Nephron progenitor cell (in vitro differentiated cells): ENCODE results near the gene USP5.

Experiments
- DNase-seq: peaks from one replicate; pipeline ENCODE4 v3.0.0; 2021
- H3K27ac Mint-ChIP-seq: 2 replicates; pipeline ENCODE4 v1.8.0; 2021; ENCODE audit warnings: mild to moderate bottlenecking, moderate library complexity, mixed read lengths
- H3K27me3 Mint-ChIP-seq: 2 replicates; pipeline ENCODE4 v1.8.0; 2021; ENCODE audit warnings: mild to moderate bottlenecking, low read depth, mixed read lengths; ENCODE audit not compliant: poor library complexity
- H3K36me3 Mint-ChIP-seq: 2 replicates; pipeline ENCODE4 v1.8.0; 2021; ENCODE audit warnings: low read depth, mixed read lengths
- H3K4me1 Mint-ChIP-seq: 2 replicates; pipeline ENCODE4 v1.8.0; 2021; ENCODE audit warnings: mixed read lengths
- H3K4me3 Mint-ChIP-seq: 2 replicates; pipeline ENCODE4 v1.8.0; 2021; ENCODE audit warnings: mild to moderate bottlenecking, moderate library complexity, mixed read lengths
- H3K9me3 Mint-ChIP-seq: 2 replicates; pipeline ENCODE4 v1.8.0; 2021; ENCODE audit warnings: mild to moderate bottlenecking, moderate library complexity, mixed read lengths
- CTCF ChIP-seq: fragments of 200-600 bp; sonication (generic); IDR thresholded peaks from 2 replicates; pipeline ENCODE4 v1.5.0; 2021; ENCODE audit warnings: antibody characterized with exemption

The USP5 gene

GRCh38 chr12:6840330-6840729 lies 11.6 kb upstream of the USP5 start:
- no peak for DNase-seq
- TF ChIP-seq CTCF: no peak
- Mint-ChIP-seq H3K27ac (no peak overlapping the region), H3K9me3 (no peaks in the 10 kb centered on the region), H3K27me3 (peaks cover 5% of the 10 kb centered on the region), H3K4me1 (peaks cover 13% of the 10 kb centered on the region), H3K36me3 (peaks cover 40% of the 10 kb centered on the region), H3K4me3 (no peak overlapping the region)

GRCh38 chr12:6840761-6841515 lies 11.0 kb upstream of the USP5 start, which contains the start of gene GNB3:
Gene GNB3, plus strand, starts transcription at chr12:6840925. Its CDS starts 363 bp downstream, at chr12:6841288.
- Mint-ChIP-seq H3K4me3 (no peak within 1 kb of the TSS), H3K36me3 (peaks cover 37% of the 10 kb centered on the region), H3K27me3 (peaks cover 4% of the 10 kb centered on the region), H3K27ac (peak within 1 kb of the TSS; percentile 45), H3K9me3 (no peaks in the 10 kb centered on the region), H3K4me1 (peaks cover 13% of the 10 kb centered on the region)
- DNase-seq: no peak
- no peak for TF ChIP-seq CTCF

- Mint-ChIP-seq H3K4me3 (no peak overlapping the region), H3K27ac (no peak overlapping the region), H3K36me3 (peaks cover 38% of the 10 kb centered on the region), H3K27me3 (no peaks in the 10 kb centered on the region), H3K9me3 (no peaks in the 10 kb centered on the region), H3K4me1 (peaks cover 13% of the 10 kb centered on the region)
- TF ChIP-seq CTCF: no peak
- no peak for DNase-seq
These were observed 9.9 kb upstream of the USP5 start for GRCh38 chr12:6842075-6842474.

GRCh38 chr12:6843118-6843902 lies 8.6 kb upstream of the USP5 start:
- H3K27me3 Mint-ChIP-seq: peaks cover 3% of the 10 kb centered on the region
- DNase-seq: no peak
- H3K4me3 Mint-ChIP-seq: no peak overlapping the region
- peaks cover 16% of the 10 kb centered on the region for H3K4me1 Mint-ChIP-seq
- peaks cover 43% of the 10 kb centered on the region for H3K36me3 Mint-ChIP-seq
- no peaks in the 10 kb centered on the region for H3K9me3 Mint-ChIP-seq
- H3K27ac Mint-ChIP-seq: peak overlapping the region; percentile 66
- TF ChIP-seq CTCF: no peak

GRCh38 chr12:6845395-6845794 lies 6.6 kb upstream of the USP5 start:
- H3K27ac Mint-ChIP-seq: no peak overlapping the region
- H3K4me1 Mint-ChIP-seq: peaks cover 32% of the 10 kb centered on the region
- DNase-seq: no peak
- H3K9me3 Mint-ChIP-seq: no peaks in the 10 kb centered on the region
- peaks cover 56% of the 10 kb centered on the region for H3K36me3 Mint-ChIP-seq
- H3K4me3 Mint-ChIP-seq: no peak overlapping the region
- TF ChIP-seq CTCF: no peak
- peaks cover 3% of the 10 kb centered on the region for H3K27me3 Mint-ChIP-seq
